HCT116 (cell line): ENCODE measurements around the gene HIPK2. TPM values are rescaled to one million over a fixed set of nuclear protein-coding genes. Genes with fewer than 3 reads are reported as not detected.

Source experiments
- ATAC-seq: fragments of 200-7000 bp; cut with Tn5 transposase; 2 replicates; pipeline ENCODE4 v1.9.1; 2020; ENCODE audit warnings: mild to moderate bottlenecking, moderate library complexity
- BruUV-seq: library from RNA; stranded (reverse); fragments of 400-500 nt; replicated peaks from 2 replicates; lab custom pipeline; 2021; lab: Mats Ljungman, UMichigan
- CTCF ChIA-PET: fragments of 300-600 bp; sonication (Branson Sonifier 250); formaldehyde crosslinking; loops from one replicate; lab custom pipeline; 2021; ENCODE audit warnings: antibody characterized with exemption; lab: Charles Lee
- POLR2A ChIA-PET: fragments of 300-600, 350-600 bp; sonication (Branson Sonifier 250); formaldehyde crosslinking; loops from one replicate; lab custom pipeline; 2021; ENCODE audit warnings: antibody characterized with exemption; lab: Charles Lee
- RAD21 ChIA-PET, 2 experiments: fragments of 300-600 bp; sonication (Branson Sonifier 250); formaldehyde crosslinking; loops; one replicate each; lab custom pipeline; 2023; ENCODE audit warnings: low total read pairs in 2 of 2; ENCODE audit not compliant: uncharacterized antibody in 2 of 2, unreplicated experiment in 2 of 2, low non-redundant PET in 1 of 2; lab: Charles Lee
- DNase-seq: peaks from one replicate; pipeline ENCODE4 v3.0.0-alpha.2; 2010; ENCODE audit warnings: low read depth, low spot score
- H2AFZ ChIP-seq: fragments of 200-600 bp; shearing (Covaris generic), sonication (generic); 2 replicates; pipeline ENCODE4 v1.6.1; 2017; ENCODE audit warnings: low read depth, mixed run types, mixed read lengths, antibody characterized with exemption, low read length; ENCODE audit not compliant: poor library complexity, severe bottlenecking
- H3K27ac ChIP-seq: 2 replicates; pipeline ENCODE4 v1.5.1; 2012; ENCODE audit warnings: low read depth, low read length
- H3K27me3 ChIP-seq: fragments of 200-600 bp; sonication (generic); 2 replicates; pipeline ENCODE4 v1.6.1; 2016; ENCODE audit warnings: mixed run types, low read length, mixed read lengths; ENCODE audit not compliant: insufficient read depth
- H3K36me3 ChIP-seq, 2 experiments: fragments of 200-500 bp in 1 of 2; fragments of 200-600 bp in 1 of 2; sonication (Bioruptor generic) in 1 of 2; sonication (generic) in 1 of 2; 2 replicates each; pipeline versions ENCODE4 v1.5.1 to v1.6.1; 2014 to 2016; ENCODE audit warnings: low read length in 2 of 2, inconsistent platforms in 1 of 2, mixed read lengths in 1 of 2, mixed run types in 1 of 2; ENCODE audit not compliant: insufficient read depth in 2 of 2, control insufficient read depth in 1 of 2
- H3K4me1 ChIP-seq, 2 experiments: fragments of 200-600 bp in 1 of 2; sonication (generic) in 1 of 2; 2 replicates each; pipeline versions ENCODE4 v1.5.1 to v1.6.1; 2012 to 2017; ENCODE audit warnings: low read length in 2 of 2, inconsistent platforms in 1 of 2, mild to moderate bottlenecking in 1 of 2, mixed read lengths in 1 of 2, mixed run types in 1 of 2, moderate library complexity in 1 of 2; ENCODE audit not compliant: insufficient read depth in 2 of 2, control insufficient read depth in 1 of 2
- H3K4me2 ChIP-seq: fragments of 200-600 bp; sonication (generic); 2 replicates; pipeline ENCODE4 v1.6.1; 2017; ENCODE audit warnings: mixed run types, low read length, mixed read lengths
- H3K4me3 ChIP-seq, 2 experiments: fragments of 200-600 bp in 1 of 2; sonication (generic) in 1 of 2; replicated peaks in 1 of 2; 2 replicates each; pipeline ENCODE4 v1.5.1; 2011 to 2016; ENCODE audit warnings: low read length in 2 of 2, control low read depth in 1 of 2, low read depth in 1 of 2, mild to moderate bottlenecking in 1 of 2, mixed read lengths in 1 of 2, mixed run types in 1 of 2
- H3K79me2 ChIP-seq: fragments of 200-600 bp; sonication (generic); 2 replicates; pipeline ENCODE4 v1.6.1; 2017; ENCODE audit warnings: mild to moderate bottlenecking, mixed run types, low read length, moderate library complexity, mixed read lengths; ENCODE audit not compliant: insufficient read depth
- H3K9ac ChIP-seq: fragments of 200-600 bp; sonication (generic); 2 replicates; pipeline ENCODE4 v1.6.1; 2016; ENCODE audit warnings: low read length, mixed read lengths
- H3K9me2 ChIP-seq: fragments of 200-600 bp; sonication (generic), shearing (Covaris generic); 2 replicates; pipeline ENCODE4 v1.6.1; 2017; ENCODE audit warnings: mixed run types, mild to moderate bottlenecking, moderate library complexity; ENCODE audit not compliant: insufficient read depth
- H3K9me3 ChIP-seq, 2 experiments: fragments of 200-500 bp in 1 of 2; fragments of 200-600 bp in 1 of 2; sonication (Bioruptor generic) in 1 of 2; sonication (generic) in 1 of 2; 2 replicates each; pipeline ENCODE4 v1.6.1; 2014 to 2017; ENCODE audit warnings: low read length in 2 of 2, mixed read lengths in 2 of 2, inconsistent platforms in 1 of 2, low read depth in 1 of 2, mild to moderate bottlenecking in 1 of 2, mixed run types in 1 of 2, moderate library complexity in 1 of 2; ENCODE audit not compliant: control insufficient read depth in 1 of 2, insufficient read depth in 1 of 2
- H4K20me1 ChIP-seq: fragments of 200-600 bp; sonication (generic), shearing (Covaris generic); 2 replicates; pipeline ENCODE4 v1.6.1; 2017; ENCODE audit warnings: mixed run types, mild to moderate bottlenecking, moderate library complexity; ENCODE audit not compliant: insufficient read depth
- CEBPB ChIP-seq: IDR thresholded peaks from 2 replicates; pipeline ENCODE4 v1.6.1; 2012; ENCODE audit warnings: low read depth
- EGR1 ChIP-seq: IDR thresholded peaks from 2 replicates; pipeline ENCODE4 v1.6.1; 2012; ENCODE audit warnings: low read depth
- EZH2 ChIP-seq: fragments of 200-600 bp; sonication (generic); IDR thresholded peaks from 2 replicates; pipeline ENCODE4 v1.6.1; 2017; ENCODE audit warnings: antibody characterized with exemption, mixed run types
- EZH2phosphoT487 ChIP-seq: fragments of 200-600 bp; IDR thresholded peaks from 2 replicates; pipeline ENCODE4 v1.6.1; 2018; ENCODE audit warnings: antibody characterized with exemption, borderline replicate concordance
- FOSL1 ChIP-seq: IDR thresholded peaks from 2 replicates; pipeline ENCODE4 v1.6.1; 2012; ENCODE audit warnings: low read depth
- JUND ChIP-seq: IDR thresholded peaks from 2 replicates; pipeline ENCODE4 v1.6.1; 2012
- RAD21 ChIP-seq: IDR thresholded peaks from 2 replicates; pipeline ENCODE4 v1.6.1; 2012; ENCODE audit warnings: low read depth, mild to moderate bottlenecking
- SIN3A ChIP-seq: IDR thresholded peaks from 2 replicates; pipeline ENCODE4 v1.6.1; 2012; ENCODE audit warnings: low read depth
- SRF ChIP-seq: IDR thresholded peaks from 2 replicates; pipeline ENCODE4 v1.6.1; 2012; ENCODE audit warnings: low read depth
- ZFX ChIP-seq: fragments of 450-650 bp; IDR thresholded peaks from 2 replicates; pipeline ENCODE4 v1.6.1; 2017
- ZNF274 ChIP-seq: fragments of 200-500 bp; sonication (Bioruptor generic); IDR thresholded peaks from 2 replicates; pipeline ENCODE4 v1.6.1; 2014; ENCODE audit warnings: mild to moderate bottlenecking, low read depth, low read length, inconsistent platforms
- intact Hi-C: fragments of 100-400 bp; cut with micrococcal nuclease; formaldehyde crosslinking; loops from 2 replicates; pipeline ENCODE4 v1.10.0; 2022
- total RNA-seq: library from RNA; stranded (reverse); gene quantifications from one replicate; pipeline ENCODE4 v1.2.1, GENCODE V29; 2021; ENCODE audit not compliant: unreplicated experiment
- TF ChIP-seq, protein P1 (sequence below): IDR thresholded peaks from 2 replicates; pipeline ENCODE4 v1.6.1; 2011; ENCODE audit warnings: mild to moderate bottlenecking, low read length, moderate library complexity; ENCODE audit not compliant: insufficient replicate concordance; ENCODE audit errors: extremely low read depth
- TF ChIP-seq, protein P2 (sequence below): IDR thresholded peaks from 2 replicates; pipeline ENCODE4 v1.6.1; 2012; ENCODE audit warnings: low read depth
- TF ChIP-seq, protein P3 (sequence below), 3 experiments: fragments of 200-600 bp in 1 of 3; sonication (generic) in 1 of 3; IDR thresholded peaks in 2 of 3; conservative IDR thresholded peaks in 1 of 3; 2 replicates each; pipeline ENCODE4 v1.5.1; 2012 to 2017; ENCODE audit warnings: low read depth in 2 of 3, low read length in 2 of 3, antibody characterized with exemption in 1 of 3, borderline replicate concordance in 1 of 3, control low read depth in 1 of 3, mild to moderate bottlenecking in 1 of 3, mixed read lengths in 1 of 3, mixed run types in 1 of 3, moderate library complexity in 1 of 3; ENCODE audit not compliant: insufficient read depth in 1 of 3

HIPK2 gene
- total RNA-seq, 1 experiment from 2014 or later = 49.5 TPM

DNA sequence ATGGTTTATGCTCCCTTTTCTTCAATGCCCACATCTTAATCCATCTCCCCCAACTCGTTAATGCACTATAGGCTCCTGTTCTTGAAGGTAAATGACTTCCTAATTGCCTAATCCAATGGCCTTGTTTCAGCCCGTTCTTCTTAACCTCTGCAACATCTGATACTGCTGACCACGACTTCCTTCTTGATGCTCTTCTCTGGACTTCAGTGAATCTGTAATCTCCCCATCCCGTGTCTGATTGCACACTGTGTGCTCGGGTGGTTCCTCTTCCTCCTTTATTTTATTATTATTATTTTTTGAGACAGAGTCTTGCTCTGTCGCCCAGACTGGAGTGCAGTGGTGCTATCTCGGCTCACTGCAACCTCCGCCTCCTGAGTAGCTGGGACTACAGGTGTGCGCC lies 58.9 kb downstream of the HIPK2 start:
- no peak for DNase-seq
- H3K4me2 ChIP-seq = no peak overlapping the region
- no peaks in the 10 kb centered on the region for H4K20me1 ChIP-seq
- peaks cover 41% of the 10 kb centered on the region for H3K79me2 ChIP-seq
- ChIA-PET CTCF (no interaction called here), RAD21 (no interaction called here), POLR2A (no interaction called here)
- no peak overlapping the region for H3K4me3 ChIP-seq
- intact Hi-C loops = no loop called here
- H3K9ac ChIP-seq = no peak overlapping the region
- no peaks in the 10 kb centered on the region for H3K9me3 ChIP-seq
- no peak for TF ChIP-seq EZH2
- no peak overlapping the region for H3K27ac ChIP-seq
- H3K4me1 ChIP-seq = peaks cover 21 to 30% of the 10 kb centered on the region in 2 experiments
- no peaks in the 10 kb centered on the region for H3K9me2 ChIP-seq
- no peak for ATAC-seq
- H2AFZ ChIP-seq = no peak overlapping the region
- no TSS peak for BruUV-seq
- peaks cover 4 to 11% of the 10 kb centered on the region in 2 experiments; a peak in 2 of 4 replicates for H3K36me3 ChIP-seq
- no peaks in the 10 kb centered on the region for H3K27me3 ChIP-seq

DNA sequence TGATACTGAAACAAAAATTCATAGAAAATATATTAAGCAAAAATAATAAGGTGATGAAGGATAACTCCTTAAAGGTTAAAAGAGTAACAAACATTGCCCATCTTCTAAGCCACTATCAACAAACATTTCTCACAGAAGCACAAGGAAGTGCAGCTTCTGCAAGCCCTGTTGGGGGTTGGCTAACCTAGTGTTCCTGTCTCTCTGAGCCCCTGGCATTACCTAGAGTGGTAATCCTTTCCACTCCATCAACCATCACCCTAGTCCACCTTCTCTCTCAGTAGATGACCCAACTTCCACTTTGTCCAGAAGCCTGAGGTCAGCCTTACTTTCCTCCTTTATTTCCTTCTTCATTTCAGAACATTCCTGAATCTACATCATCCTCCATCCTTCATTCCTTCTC lies 59.7 kb downstream of the HIPK2 start:
- Histone ChIP-seq H3K27me3 (no peaks in the 10 kb centered on the region), H2AFZ (no peak overlapping the region), H3K27ac (no peak overlapping the region), H3K4me3 (no peak overlapping the region), H3K79me2 (peaks cover 35% of the 10 kb centered on the region), H3K9me2 (no peaks in the 10 kb centered on the region), H4K20me1 (no peaks in the 10 kb centered on the region), H3K36me3 (peaks cover 4 to 11% of the 10 kb centered on the region in 2 experiments; a peak in 2 of 4 replicates), H3K9ac (no peak overlapping the region), H3K9me3 (no peaks in the 10 kb centered on the region), H3K4me1 (peaks cover 21 to 30% of the 10 kb centered on the region in 2 experiments), H3K4me2 (no peak overlapping the region)
- RAD21 ChIA-PET = no interaction called here
- CTCF ChIA-PET = no interaction called here
- ATAC-seq (no peak), DNase-seq (no peak)
- no TSS peak for BruUV-seq
- POLR2A ChIA-PET = no interaction called here
- intact Hi-C loops = no loop called here
- TF ChIP-seq EGR1 (no peak), EZH2phosphoT487 (no peak), ZFX (no peak), RAD21 (no peak), SRF (no peak), EZH2 (no peak), ZNF274 (no peak), FOSL1 (no peak), CEBPB (no peak), SIN3A (no peak), JUND (no peak)
- TF ChIP-seq, protein P1, sequence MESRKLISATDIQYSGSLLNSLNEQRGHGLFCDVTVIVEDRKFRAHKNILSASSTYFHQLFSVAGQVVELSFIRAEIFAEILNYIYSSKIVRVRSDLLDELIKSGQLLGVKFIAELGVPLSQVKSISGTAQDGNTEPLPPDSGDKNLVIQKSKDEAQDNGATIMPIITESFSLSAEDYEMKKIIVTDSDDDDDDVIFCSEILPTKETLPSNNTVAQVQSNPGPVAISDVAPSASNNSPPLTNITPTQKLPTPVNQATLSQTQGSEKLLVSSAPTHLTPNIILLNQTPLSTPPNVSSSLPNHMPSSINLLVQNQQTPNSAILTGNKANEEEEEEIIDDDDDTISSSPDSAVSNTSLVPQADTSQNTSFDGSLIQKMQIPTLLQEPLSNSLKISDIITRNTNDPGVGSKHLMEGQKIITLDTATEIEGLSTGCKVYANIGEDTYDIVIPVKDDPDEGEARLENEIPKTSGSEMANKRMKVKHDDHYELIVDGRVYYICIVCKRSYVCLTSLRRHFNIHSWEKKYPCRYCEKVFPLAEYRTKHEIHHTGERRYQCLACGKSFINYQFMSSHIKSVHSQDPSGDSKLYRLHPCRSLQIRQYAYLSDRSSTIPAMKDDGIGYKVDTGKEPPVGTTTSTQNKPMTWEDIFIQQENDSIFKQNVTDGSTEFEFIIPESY = no peak
- TF ChIP-seq, protein P2, sequence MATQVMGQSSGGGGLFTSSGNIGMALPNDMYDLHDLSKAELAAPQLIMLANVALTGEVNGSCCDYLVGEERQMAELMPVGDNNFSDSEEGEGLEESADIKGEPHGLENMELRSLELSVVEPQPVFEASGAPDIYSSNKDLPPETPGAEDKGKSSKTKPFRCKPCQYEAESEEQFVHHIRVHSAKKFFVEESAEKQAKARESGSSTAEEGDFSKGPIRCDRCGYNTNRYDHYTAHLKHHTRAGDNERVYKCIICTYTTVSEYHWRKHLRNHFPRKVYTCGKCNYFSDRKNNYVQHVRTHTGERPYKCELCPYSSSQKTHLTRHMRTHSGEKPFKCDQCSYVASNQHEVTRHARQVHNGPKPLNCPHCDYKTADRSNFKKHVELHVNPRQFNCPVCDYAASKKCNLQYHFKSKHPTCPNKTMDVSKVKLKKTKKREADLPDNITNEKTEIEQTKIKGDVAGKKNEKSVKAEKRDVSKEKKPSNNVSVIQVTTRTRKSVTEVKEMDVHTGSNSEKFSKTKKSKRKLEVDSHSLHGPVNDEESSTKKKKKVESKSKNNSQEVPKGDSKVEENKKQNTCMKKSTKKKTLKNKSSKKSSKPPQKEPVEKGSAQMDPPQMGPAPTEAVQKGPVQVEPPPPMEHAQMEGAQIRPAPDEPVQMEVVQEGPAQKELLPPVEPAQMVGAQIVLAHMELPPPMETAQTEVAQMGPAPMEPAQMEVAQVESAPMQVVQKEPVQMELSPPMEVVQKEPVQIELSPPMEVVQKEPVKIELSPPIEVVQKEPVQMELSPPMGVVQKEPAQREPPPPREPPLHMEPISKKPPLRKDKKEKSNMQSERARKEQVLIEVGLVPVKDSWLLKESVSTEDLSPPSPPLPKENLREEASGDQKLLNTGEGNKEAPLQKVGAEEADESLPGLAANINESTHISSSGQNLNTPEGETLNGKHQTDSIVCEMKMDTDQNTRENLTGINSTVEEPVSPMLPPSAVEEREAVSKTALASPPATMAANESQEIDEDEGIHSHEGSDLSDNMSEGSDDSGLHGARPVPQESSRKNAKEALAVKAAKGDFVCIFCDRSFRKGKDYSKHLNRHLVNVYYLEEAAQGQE = no peak
- TF ChIP-seq, protein P3, sequence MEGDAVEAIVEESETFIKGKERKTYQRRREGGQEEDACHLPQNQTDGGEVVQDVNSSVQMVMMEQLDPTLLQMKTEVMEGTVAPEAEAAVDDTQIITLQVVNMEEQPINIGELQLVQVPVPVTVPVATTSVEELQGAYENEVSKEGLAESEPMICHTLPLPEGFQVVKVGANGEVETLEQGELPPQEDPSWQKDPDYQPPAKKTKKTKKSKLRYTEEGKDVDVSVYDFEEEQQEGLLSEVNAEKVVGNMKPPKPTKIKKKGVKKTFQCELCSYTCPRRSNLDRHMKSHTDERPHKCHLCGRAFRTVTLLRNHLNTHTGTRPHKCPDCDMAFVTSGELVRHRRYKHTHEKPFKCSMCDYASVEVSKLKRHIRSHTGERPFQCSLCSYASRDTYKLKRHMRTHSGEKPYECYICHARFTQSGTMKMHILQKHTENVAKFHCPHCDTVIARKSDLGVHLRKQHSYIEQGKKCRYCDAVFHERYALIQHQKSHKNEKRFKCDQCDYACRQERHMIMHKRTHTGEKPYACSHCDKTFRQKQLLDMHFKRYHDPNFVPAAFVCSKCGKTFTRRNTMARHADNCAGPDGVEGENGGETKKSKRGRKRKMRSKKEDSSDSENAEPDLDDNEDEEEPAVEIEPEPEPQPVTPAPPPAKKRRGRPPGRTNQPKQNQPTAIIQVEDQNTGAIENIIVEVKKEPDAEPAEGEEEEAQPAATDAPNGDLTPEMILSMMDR (IDR thresholded peaks at IDR 0.05 in 2 of 3, conservative IDR thresholded peaks at IDR 0.05 in 1 of 3; ENCODE audit: borderline replicate concordance in 1 of 3, insufficient read depth in 1 of 3, low read depth in 2 of 3, low read length in 2 of 3) = no peak
